Mammary epithelial cell (primary cell): Measurements from ENCODE around the gene CORIN.

Experiments
- CTCF ChIP-seq, 2 donors: IDR thresholded peaks in 1 of 2; conservative IDR thresholded peaks in 1 of 2; 2 replicates each; pipeline ENCODE4 v1.5.1; 2011 to 2012; ENCODE audit warnings: inconsistent platforms in 2 of 2, low read length in 2 of 2, mild to moderate bottlenecking in 2 of 2, control low read depth in 1 of 2, low read depth in 1 of 2; ENCODE audit not compliant: insufficient read depth in 1 of 2; ENCODE audit errors: extremely low read depth in 1 of 2
- EZH2 ChIP-seq: IDR thresholded peaks from 2 replicates; pipeline ENCODE4 v1.6.1; 2012; ENCODE audit warnings: low read length, inconsistent platforms, borderline replicate concordance

GRCh38 chr4:47816748-47817147 lies 21.1 kb downstream of the CORIN start:
- TF ChIP-seq CTCF (conservative IDR thresholded peaks at IDR 0.05 in 1 of 2, IDR thresholded peaks at IDR 0.05 in 1 of 2; ENCODE audit: extremely low read depth in 1 of 2, insufficient read depth in 1 of 2, low read depth in 1 of 2, low read length in 2 of 2) (no peak), EZH2 (no peak)
